Glomerular visceral epithelial cell (primary cell): ENCODE data around the gene APCDD1.
"Not testable (repeated sequence)": the region's sequence is repeated elsewhere in the genome, so short reads cannot be mapped to it uniquely, and the experiment has no call there.

Experiments
- DNase-seq: peaks from one replicate; pipeline ENCODE4 v3.0.0-alpha.2; 2016; ENCODE audit errors: extremely low spot score

APCDD1 gene

DNA sequence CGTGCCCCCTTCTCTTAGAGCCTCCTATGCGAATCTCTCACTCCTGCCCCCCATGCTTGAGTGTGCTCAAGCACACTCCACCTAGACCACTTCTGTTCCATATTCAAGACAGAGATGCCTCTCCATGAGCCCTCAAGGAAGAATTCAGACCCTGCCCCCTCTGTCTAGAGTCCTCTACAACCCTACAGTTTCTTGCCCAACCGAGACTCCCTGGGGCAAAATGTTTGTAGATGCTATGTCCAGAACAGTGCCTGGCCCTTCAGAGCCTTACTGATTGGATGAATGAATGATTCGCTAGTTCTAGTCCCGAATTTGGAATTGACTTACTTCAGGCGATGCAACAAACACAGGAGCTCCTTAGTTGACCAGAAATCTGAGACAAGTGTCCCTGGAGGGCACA, 8.7 kb downstream of the APCDD1 start:
- no peak for DNase-seq

GRCh38 chr18:10463741-10464140, 9.3 kb downstream of the APCDD1 start:
- DNase-seq = no peak

GRCh38 chr18:10464161-10464648, 9.8 kb downstream of the APCDD1 start:
- DNase-seq = not testable (repeated sequence)

GRCh38 chr18:10465174-10465939, 10.9 kb downstream of the APCDD1 start:
- DNase-seq = no peak

- no peak for DNase-seq
Observed at GRCh38 chr18:10470429-10470828, 16.0 kb downstream of the APCDD1 start.

- DNase-seq = no peak
Observed at GRCh38 chr18:10471574-10471973, 17.1 kb downstream of the APCDD1 start.

- DNase-seq = no peak
Observed at GRCh38 chr18:10473132-10473531, 18.7 kb downstream of the APCDD1 start.

DNA sequence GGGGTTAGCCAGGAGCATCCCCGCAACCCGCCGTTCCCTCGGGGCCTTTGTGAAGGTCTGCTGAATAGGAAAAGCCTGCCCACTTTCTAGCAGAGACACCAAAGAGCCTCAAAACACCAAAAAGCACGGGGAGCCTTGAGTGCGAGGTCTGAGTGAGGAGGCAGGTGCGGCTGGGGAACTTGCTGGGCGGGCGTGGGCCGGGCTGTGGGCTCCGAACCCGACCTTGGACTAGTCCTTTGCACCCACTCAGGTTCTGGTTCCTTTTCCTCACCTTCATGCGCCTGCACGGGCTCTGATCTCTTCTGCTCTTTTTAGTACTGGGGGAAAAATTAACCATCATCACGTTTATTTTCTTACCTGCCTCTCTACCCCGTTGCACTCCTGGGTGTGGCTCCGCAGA, 19.9 kb downstream of the APCDD1 start:
- DNase-seq = no peak

DNA sequence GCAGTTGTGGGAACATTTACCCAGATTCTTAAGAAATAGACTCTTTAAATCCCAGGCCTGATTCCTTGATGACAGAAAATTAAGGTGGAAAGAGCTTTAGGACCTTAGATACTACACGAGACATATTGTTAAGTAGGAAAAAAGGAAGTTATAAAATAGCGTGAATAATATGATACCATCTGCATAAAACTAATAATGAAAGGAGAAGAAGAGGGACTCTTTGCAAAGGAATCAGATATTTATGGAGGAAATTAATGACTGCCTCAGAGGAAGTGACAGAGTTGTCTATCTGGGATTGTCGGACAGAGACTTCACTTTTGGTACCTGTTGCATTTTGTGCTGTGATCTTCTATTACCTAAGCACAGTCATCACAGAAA, 20.8 kb downstream of the APCDD1 start:
- no peak for DNase-seq

- DNase-seq = no peak
Observed at GRCh38 chr18:10475654-10476291, 21.3 kb downstream of the APCDD1 start.

DNA sequence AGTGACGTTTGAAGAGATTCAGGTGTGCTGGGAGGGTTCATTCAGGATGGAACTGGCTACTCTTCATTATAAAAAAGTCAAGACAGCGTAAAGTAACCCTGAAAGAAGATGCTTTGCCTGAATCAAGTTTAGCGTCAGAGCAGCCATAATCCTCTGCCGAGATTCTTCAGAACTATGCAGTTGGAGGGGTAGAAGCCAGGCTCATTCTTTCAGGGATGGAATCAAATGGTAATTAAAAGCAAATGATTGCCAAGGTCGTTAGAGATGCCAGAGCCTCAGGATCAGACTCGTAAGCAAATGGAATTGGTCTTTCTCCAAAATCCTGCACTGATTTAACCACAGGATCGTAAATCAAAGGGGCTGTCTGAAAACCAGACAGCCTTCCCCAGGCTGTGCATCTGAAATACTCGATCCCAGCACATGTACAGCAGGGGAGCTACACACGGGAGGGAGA, 21.9 kb downstream of the APCDD1 start:
- DNase-seq = no peak

DNA sequence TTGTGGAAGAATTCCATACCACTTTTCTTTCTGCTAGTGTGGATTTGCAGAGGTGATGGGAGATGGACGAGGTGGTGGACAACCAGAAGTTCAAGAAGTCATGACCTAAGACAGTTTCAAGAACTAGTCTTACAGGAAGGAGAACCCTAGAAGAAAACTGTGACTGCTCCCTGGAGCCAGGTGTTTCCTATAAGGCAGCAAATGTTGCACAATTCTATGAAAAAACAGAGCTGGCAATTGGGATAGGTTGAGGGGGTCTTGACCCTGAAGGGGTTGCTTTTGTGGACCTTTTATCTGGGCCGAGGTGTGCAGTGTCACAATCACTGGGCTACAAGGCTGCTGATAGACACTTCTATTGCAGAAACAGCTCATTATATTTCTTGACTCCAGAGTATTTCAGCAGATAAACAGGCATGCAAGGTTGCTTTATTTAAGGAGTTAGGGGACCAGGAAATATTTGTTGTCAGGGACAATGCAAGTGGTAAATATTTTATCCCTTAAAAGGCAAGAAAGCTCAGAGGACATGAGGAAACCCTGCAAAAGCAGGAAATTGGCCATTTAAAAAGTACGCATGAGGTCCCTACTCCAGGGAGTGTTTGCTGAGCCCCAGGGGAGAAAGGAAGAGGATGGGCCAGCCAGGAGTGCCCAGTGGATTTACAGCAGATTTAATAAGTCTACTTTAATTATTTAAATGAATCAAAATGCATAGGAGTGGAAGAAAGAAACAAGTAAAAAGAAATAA, 22.9 kb downstream of the APCDD1 start:
- no peak for DNase-seq

GRCh38 chr18:10477863-10478260, 23.4 kb downstream of the APCDD1 start:
- no peak for DNase-seq

DNA sequence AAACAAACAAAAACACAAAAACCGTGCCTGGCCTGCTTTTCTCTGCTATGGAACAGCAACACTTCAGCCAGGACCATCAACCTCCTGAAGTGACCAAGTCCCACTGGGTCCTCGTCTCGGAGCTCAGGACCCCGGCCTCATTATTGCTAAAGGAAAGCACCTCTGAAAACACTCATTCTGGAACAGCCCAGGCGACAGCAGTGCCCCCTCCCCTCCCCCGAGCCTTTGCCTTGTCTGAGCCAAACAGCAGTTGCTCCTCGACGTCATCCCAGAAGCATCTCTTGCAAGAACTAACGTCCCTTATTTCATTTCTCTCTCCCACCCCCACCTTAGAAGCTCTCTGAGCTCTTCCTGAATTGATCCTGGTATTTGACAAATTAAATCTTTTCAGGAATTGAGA, 27.4 kb downstream of the APCDD1 start:
- DNase-seq = no peak

- DNase-seq = no peak
Observed at GRCh38 chr18:10482363-10482984, 28.0 kb downstream of the APCDD1 start.

GRCh38 chr18:10482985-10483949, 28.8 kb downstream of the APCDD1 start:
- DNase-seq = no peak

DNA sequence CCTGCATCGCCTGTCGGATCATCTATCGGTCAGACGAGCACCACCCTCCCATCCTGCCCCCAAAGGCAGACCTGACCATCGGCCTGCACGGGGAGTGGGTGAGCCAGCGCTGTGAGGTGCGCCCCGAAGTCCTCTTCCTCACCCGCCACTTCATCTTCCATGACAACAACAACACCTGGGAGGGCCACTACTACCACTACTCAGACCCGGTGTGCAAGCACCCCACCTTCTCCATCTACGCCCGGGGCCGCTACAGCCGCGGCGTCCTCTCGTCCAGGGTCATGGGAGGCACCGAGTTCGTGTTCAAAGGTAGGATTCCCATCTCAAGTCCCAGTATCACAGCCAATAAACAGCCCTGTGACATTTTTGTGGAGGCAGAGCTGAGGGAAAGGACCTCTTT, 31.0 kb downstream of the APCDD1 start:
- no peak for DNase-seq

- DNase-seq = no peak
Observed at GRCh38 chr18:10486362-10486761, 31.9 kb downstream of the APCDD1 start.

DNA sequence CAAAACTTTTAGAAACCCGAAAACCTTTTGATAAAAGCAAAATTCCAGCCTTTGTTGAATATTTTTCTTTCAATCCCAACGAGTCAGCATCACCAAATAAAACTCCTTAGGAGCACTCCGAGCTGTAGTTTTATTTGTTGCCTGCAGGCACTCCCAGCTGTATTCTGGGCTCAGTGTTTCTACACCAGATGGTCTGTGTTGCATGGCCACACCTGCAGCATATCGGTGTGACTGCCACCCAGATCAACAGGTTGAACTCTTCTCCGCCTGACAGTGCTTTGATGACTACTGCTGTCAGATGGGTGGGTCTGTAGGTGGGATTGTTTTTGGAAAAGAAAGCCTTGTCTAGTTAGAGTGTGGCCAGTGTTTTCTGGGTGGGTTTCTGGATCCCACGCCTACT, 32.7 kb downstream of the APCDD1 start:
- DNase-seq = no peak

GRCh38 chr18:10488017-10488416, 33.6 kb downstream of the APCDD1 start:
- DNase-seq = no peak
